CD4-positive, CD25-positive, alpha-beta regulatory T cell (primary cell): ENCODE measurements around the gene EXOC4. TPM values are rescaled to one million over a fixed set of nuclear protein-coding genes. Genes with fewer than 3 reads are reported as not detected.

ENCODE experiments used
- ATAC-seq, 2 donors: fragments of 150-1000 bp; cut with Tn5 transposase; one replicate each; pipeline ENCODE4 v1.10.0; 2021; ENCODE audit warnings: low read depth in 2 of 2, moderate number of reproducible peaks in 2 of 2, moderate library complexity in 1 of 2
- DNase-seq, 3 donors: peaks; one replicate each; pipeline versions ENCODE4 v3.0.0 to v3.0.0-alpha.2; 2012 to 2022; ENCODE audit warnings: mixed read lengths in 1 of 3
- H3K27ac ChIP-seq: one replicate; pipeline ENCODE4 v1.7.0; 2013; ENCODE audit warnings: mild to moderate bottlenecking, low read length; ENCODE audit not compliant: insufficient read depth, poor library complexity, severe bottlenecking
- H3K27me3 ChIP-seq: one replicate; pipeline ENCODE4 v1.7.0; 2013; ENCODE audit warnings: low read length; ENCODE audit not compliant: control insufficient read depth, insufficient read depth
- H3K36me3 ChIP-seq: one replicate; pipeline ENCODE4 v1.7.0; 2013; ENCODE audit warnings: mild to moderate bottlenecking, low read length, moderate library complexity; ENCODE audit not compliant: control insufficient read depth, insufficient read depth
- H3K4me1 ChIP-seq: 2 replicates; pipeline ENCODE4 v1.7.0; 2013; ENCODE audit warnings: mild to moderate bottlenecking, low read length; ENCODE audit not compliant: insufficient read depth, control insufficient read depth, poor library complexity, severe bottlenecking
- H3K4me3 ChIP-seq: one replicate; pipeline ENCODE4 v1.7.0; 2013; ENCODE audit warnings: low read depth, mild to moderate bottlenecking, low read length, moderate library complexity
- H3K9me3 ChIP-seq, 2 experiments: 1 replicate in 1 of 2; 2 replicates in 1 of 2; pipeline ENCODE4 v1.7.0; 2013; ENCODE audit warnings: low read length in 2 of 2, mild to moderate bottlenecking in 1 of 2, moderate library complexity in 1 of 2; ENCODE audit not compliant: control insufficient read depth in 2 of 2
- H3K27ac Mint-ChIP-seq, 3 donors: one replicate each; pipeline ENCODE4 v1.8.0; 2020 to 2022; ENCODE audit warnings: mild to moderate bottlenecking in 3 of 3, mixed read lengths in 3 of 3, moderate library complexity in 2 of 3
- H3K27me3 Mint-ChIP-seq: one replicate; pipeline ENCODE4 v1.8.0; 2022; ENCODE audit warnings: mild to moderate bottlenecking, mixed read lengths
- H3K36me3 Mint-ChIP-seq: one replicate; pipeline ENCODE4 v1.8.0; 2020; ENCODE audit warnings: mixed read lengths
- H3K4me1 Mint-ChIP-seq, 4 donors: one replicate each; pipeline ENCODE4 v1.8.0; 2020 to 2022; ENCODE audit warnings: mixed read lengths in 4 of 4, mild to moderate bottlenecking in 1 of 4
- H3K4me3 Mint-ChIP-seq, 4 donors: one replicate each; pipeline ENCODE4 v1.8.0; 2020 to 2022; ENCODE audit warnings: mild to moderate bottlenecking in 4 of 4, mixed read lengths in 4 of 4, moderate library complexity in 3 of 4
- H3K9me3 Mint-ChIP-seq, 7 donors: one replicate each; pipeline ENCODE4 v1.8.0; 2020 to 2022; ENCODE audit warnings: mixed read lengths in 7 of 7, mild to moderate bottlenecking in 3 of 7, moderate library complexity in 2 of 7
- polyA plus RNA-seq, 4 donors: library from polyadenylated mRNA; unstranded; fragments of 300-500 nt; fragmentation: Illumina TruSeq; gene quantifications; one replicate each; pipeline ENCODE4 v1.2.3, GENCODE V29; 2021
- total RNA-seq: library from RNA; stranded (reverse); gene quantifications from one replicate; pipeline ENCODE4 v1.2.3, GENCODE V29; 2022

Gene EXOC4
- total and polyA plus RNA-seq, 5 donors from 2014 or later: 39.1 to 118 (median 52.2) TPM

- H3K27ac ChIP-seq: no peak overlapping the region
- Mint-ChIP-seq H3K27me3 (peaks cover 32% of the 10 kb centered on the region), H3K9me3 (peaks cover 0 to 4% (median 0%) of the 10 kb centered on the region in 7 donors), H3K27ac (no peak overlapping the region), H3K4me1 (no peaks in the 10 kb centered on the region), H3K36me3 (no peaks in the 10 kb centered on the region), H3K4me3 (no peak overlapping the region)
- H3K9me3 ChIP-seq: no peaks in the 10 kb centered on the region
- no peak overlapping the region for H3K4me3 ChIP-seq
- H3K27me3 ChIP-seq: peaks cover 4% of the 10 kb centered on the region
- ATAC-seq (no peak), DNase-seq (no peak)
- no peaks in the 10 kb centered on the region for H3K4me1 ChIP-seq
- H3K36me3 ChIP-seq: no peaks in the 10 kb centered on the region
Observed at GRCh38 chr7:133234961-133235875, 17.7 kb upstream of the EXOC4 start.

GRCh38 chr7:133237545-133237944 is 15.3 kb upstream of the EXOC4 start:
- H3K4me1 ChIP-seq: no peaks in the 10 kb centered on the region
- DNase-seq (no peak), ATAC-seq (no peak)
- H3K36me3 ChIP-seq: no peaks in the 10 kb centered on the region
- H3K27ac Mint-ChIP-seq: no peak overlapping the region
- H3K9me3 ChIP-seq: no peaks in the 10 kb centered on the region
- no peaks in the 10 kb centered on the region for H3K4me1 Mint-ChIP-seq
- no peak overlapping the region for H3K27ac ChIP-seq
- peaks cover 0 to 1% (median 0%) of the 10 kb centered on the region in 7 donors for H3K9me3 Mint-ChIP-seq
- no peak overlapping the region for H3K4me3 Mint-ChIP-seq
- peaks cover 43% of the 10 kb centered on the region for H3K27me3 Mint-ChIP-seq
- H3K36me3 Mint-ChIP-seq: no peaks in the 10 kb centered on the region
- H3K4me3 ChIP-seq: no peak overlapping the region
- H3K27me3 ChIP-seq: peaks cover 8% of the 10 kb centered on the region

- peaks cover 10% of the 10 kb centered on the region for H3K27me3 ChIP-seq
- ATAC-seq (no peak), DNase-seq (no peak)
- Mint-ChIP-seq H3K27me3 (peaks cover 56% of the 10 kb centered on the region), H3K27ac (no peak overlapping the region), H3K4me1 (no peaks in the 10 kb centered on the region), H3K36me3 (no peaks in the 10 kb centered on the region), H3K4me3 (no peak overlapping the region), H3K9me3 (peaks cover 0 to 1% (median 0%) of the 10 kb centered on the region in 7 donors)
- no peak overlapping the region for H3K27ac ChIP-seq
- no peaks in the 10 kb centered on the region for H3K9me3 ChIP-seq
- H3K4me3 ChIP-seq: no peak overlapping the region
- H3K4me1 ChIP-seq: no peaks in the 10 kb centered on the region
- no peaks in the 10 kb centered on the region for H3K36me3 ChIP-seq
Observed at GRCh38 chr7:133240302-133240701, 12.6 kb upstream of the EXOC4 start.

- no peaks in the 10 kb centered on the region for H3K9me3 ChIP-seq
- Mint-ChIP-seq H3K36me3 (no peaks in the 10 kb centered on the region), H3K4me1 (no peaks in the 10 kb centered on the region), H3K9me3 (no peaks in the 10 kb centered on the region), H3K27ac (no peak overlapping the region), H3K27me3 (peaks cover 50% of the 10 kb centered on the region), H3K4me3 (no peak overlapping the region)
- ATAC-seq (no peak), DNase-seq (no peak)
- no peaks in the 10 kb centered on the region for H3K4me1 ChIP-seq
- H3K36me3 ChIP-seq: no peaks in the 10 kb centered on the region
- H3K27me3 ChIP-seq: peaks cover 5% of the 10 kb centered on the region
- H3K27ac ChIP-seq: no peak overlapping the region
- no peak overlapping the region for H3K4me3 ChIP-seq
Observed at GRCh38 chr7:133246558-133246957, 6.3 kb upstream of the EXOC4 start.

GRCh38 chr7:133248901-133249300 is 4.0 kb upstream of the EXOC4 start:
- Mint-ChIP-seq H3K27me3 (peaks cover 36% of the 10 kb centered on the region), H3K9me3 (no peaks in the 10 kb centered on the region), H3K27ac (no peak overlapping the region), H3K36me3 (no peaks in the 10 kb centered on the region), H3K4me1 (peaks cover 5 to 17% (median 13%) of the 10 kb centered on the region in 4 donors), H3K4me3 (no peak overlapping the region)
- peaks cover 5% of the 10 kb centered on the region for H3K4me1 ChIP-seq
- H3K4me3 ChIP-seq: no peak overlapping the region
- ATAC-seq (no peak), DNase-seq (no peak)
- H3K27me3 ChIP-seq: no peaks in the 10 kb centered on the region
- H3K27ac ChIP-seq: no peak overlapping the region
- no peaks in the 10 kb centered on the region for H3K9me3 ChIP-seq
- no peaks in the 10 kb centered on the region for H3K36me3 ChIP-seq

GRCh38 chr7:133252506-133252857 is 396 bp upstream of the EXOC4 start:
- peaks cover 19% of the 10 kb centered on the region for H3K27me3 Mint-ChIP-seq
- DNase-seq (no peak), ATAC-seq (no peak)
- no peak overlapping the region for H3K27ac ChIP-seq
- H3K4me3 Mint-ChIP-seq: peak overlapping the region; percentile 93 to 98 (median 98)
- no peaks in the 10 kb centered on the region for H3K9me3 ChIP-seq
- H3K4me1 Mint-ChIP-seq: peaks cover 17 to 42% (median 34%) of the 10 kb centered on the region in 4 donors
- peak overlapping the region in 2 of 3 donors; percentile 94 to 96 for H3K27ac Mint-ChIP-seq
- no peaks in the 10 kb centered on the region for H3K36me3 ChIP-seq
- H3K27me3 ChIP-seq: no peaks in the 10 kb centered on the region
- no peaks in the 10 kb centered on the region for H3K36me3 Mint-ChIP-seq
- no peaks in the 10 kb centered on the region for H3K9me3 Mint-ChIP-seq
- peaks cover 17% of the 10 kb centered on the region for H3K4me1 ChIP-seq
- peak overlapping the region; percentile 93 for H3K4me3 ChIP-seq

GRCh38 chr7:133253519-133253875 is 619 bp downstream of the EXOC4 start:
- H3K4me3 ChIP-seq: peak overlapping the region; percentile 93
- ATAC-seq (no peak), DNase-seq (peak in 1 of 3 donors; percentile 40)
- Mint-ChIP-seq H3K4me1 (peaks cover 24 to 51% (median 37%) of the 10 kb centered on the region in 4 donors), H3K4me3 (peak overlapping the region; percentile 93 to 98 (median 98)), H3K9me3 (no peaks in the 10 kb centered on the region), H3K27ac (peak overlapping the region; percentile 94 to 96 (median 94)), H3K27me3 (peaks cover 19% of the 10 kb centered on the region), H3K36me3 (no peaks in the 10 kb centered on the region)
- peak overlapping the region; percentile 79 for H3K27ac ChIP-seq
- H3K9me3 ChIP-seq: no peaks in the 10 kb centered on the region
- H3K4me1 ChIP-seq: peaks cover 17% of the 10 kb centered on the region
- H3K27me3 ChIP-seq: no peaks in the 10 kb centered on the region
- H3K36me3 ChIP-seq: no peaks in the 10 kb centered on the region

GRCh38 chr7:133255486-133255885 is 2.6 kb downstream of the EXOC4 start:
- Histone ChIP-seq H3K4me3 (no peak overlapping the region), H3K4me1 (peaks cover 17% of the 10 kb centered on the region), H3K27ac (no peak overlapping the region), H3K27me3 (no peaks in the 10 kb centered on the region), H3K36me3 (no peaks in the 10 kb centered on the region), H3K9me3 (no peaks in the 10 kb centered on the region)
- Mint-ChIP-seq H3K9me3 (no peaks in the 10 kb centered on the region), H3K27me3 (peaks cover 5% of the 10 kb centered on the region), H3K4me1 (peaks cover 24 to 63% (median 38%) of the 10 kb centered on the region in 4 donors), H3K4me3 (peak overlapping the region in 2 of 4 donors; percentile 49 to 93), H3K27ac (no peak overlapping the region), H3K36me3 (no peaks in the 10 kb centered on the region)
- DNase-seq (no peak), ATAC-seq (no peak)
